ENCODE data around the gene RICTOR. TPM values are rescaled to one million over a fixed set of nuclear protein-coding genes. Genes with fewer than 3 reads are reported as not detected.

The RICTOR gene
- total and polyA plus RNA-seq, 2 donors (not counting 3 experiments of a cell fraction or from before 2014, with no cell fraction given) = 9.2 to 38.0 TPM

- CTCF ChIA-PET = interaction anchor here (0.9 to 1.3 kb wide), 2 partner anchors 83 to 379 kb away, joined by 3 to 6 read pairs; no protein-coding TSS in a partner anchor
- Histone ChIP-seq H3K36me3 (ENCODE audit: control insufficient read depth in 2 of 2, extremely low read depth in 1 of 2, insufficient read depth in 2 of 2, low read length in 2 of 2) (no peaks in the 10 kb centered on the region), H3K9ac (replicated peaks; ENCODE audit: extremely low read depth, insufficient read depth, low read length) (no peak overlapping the region), H3K4me3 (replicated peaks in 1 of 3; ENCODE audit: insufficient read depth in 1 of 3, low read depth in 1 of 3, low read length in 3 of 3) (no peak overlapping the region), H2AFZ (ENCODE audit: low read depth, low read length) (no peak overlapping the region), H3K9me1 (replicated peaks; ENCODE audit: control insufficient read depth, extremely low read depth, insufficient read depth, low read length) (no peaks in the 10 kb centered on the region), H3K9me3 (replicated peaks; ENCODE audit: control insufficient read depth, insufficient read depth, low read length) (no peaks in the 10 kb centered on the region), H3K27me3 (ENCODE audit: control insufficient read depth in 2 of 2, insufficient read depth in 2 of 2, low read length in 2 of 2) (no peaks in the 10 kb centered on the region), H3K4me1 (ENCODE audit: control insufficient read depth, extremely low read depth, insufficient read depth, low read length) (no peaks in the 10 kb centered on the region), H3K4me2 (ENCODE audit: insufficient read depth, low read length) (no peak overlapping the region), H4K20me1 (replicated peaks; ENCODE audit: control insufficient read depth, extremely low read depth, insufficient read depth, low read length) (no peaks in the 10 kb centered on the region), H3K79me2 (ENCODE audit: control insufficient read depth, insufficient read depth, low read length) (peaks cover 8% of the 10 kb centered on the region), H3K27ac (ENCODE audit: insufficient read depth, low read depth, low read length) (no peak overlapping the region)
- POLR2A ChIA-PET = no interaction called here
- TF ChIP-seq GATA2 (IDR thresholded peaks at IDR 0.05; ENCODE audit: insufficient read depth, insufficient read length, low read depth, low read length) (no peak), MYC (IDR thresholded peaks at IDR 0.05; ENCODE audit: low read depth, low read length) (no peak), JUN (IDR thresholded peaks at IDR 0.05; ENCODE audit: borderline replicate concordance, insufficient read depth, insufficient read length, low read depth) (no peak), FOS (IDR thresholded peaks at IDR 0.05; ENCODE audit: borderline replicate concordance, insufficient read depth, low read length) (no peak), POLR2AphosphoS5 (IDR thresholded peaks at IDR 0.05; ENCODE audit: insufficient read depth, low read depth, low read length) (no peak), EZH2 (IDR thresholded peaks at IDR 0.05; ENCODE audit: borderline replicate concordance, low read depth, low read length, severe bottlenecking) (no peak), POLR2A (IDR thresholded peaks at IDR 0.05; ENCODE audit: low read depth, low read length) (no peak)
- TF ChIP-seq, protein P1, sequence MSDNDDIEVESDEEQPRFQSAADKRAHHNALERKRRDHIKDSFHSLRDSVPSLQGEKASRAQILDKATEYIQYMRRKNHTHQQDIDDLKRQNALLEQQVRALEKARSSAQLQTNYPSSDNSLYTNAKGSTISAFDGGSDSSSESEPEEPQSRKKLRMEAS (IDR thresholded peaks at IDR 0.05; ENCODE audit: insufficient read depth, insufficient read length) = no peak
- TF ChIP-seq, protein P2, sequence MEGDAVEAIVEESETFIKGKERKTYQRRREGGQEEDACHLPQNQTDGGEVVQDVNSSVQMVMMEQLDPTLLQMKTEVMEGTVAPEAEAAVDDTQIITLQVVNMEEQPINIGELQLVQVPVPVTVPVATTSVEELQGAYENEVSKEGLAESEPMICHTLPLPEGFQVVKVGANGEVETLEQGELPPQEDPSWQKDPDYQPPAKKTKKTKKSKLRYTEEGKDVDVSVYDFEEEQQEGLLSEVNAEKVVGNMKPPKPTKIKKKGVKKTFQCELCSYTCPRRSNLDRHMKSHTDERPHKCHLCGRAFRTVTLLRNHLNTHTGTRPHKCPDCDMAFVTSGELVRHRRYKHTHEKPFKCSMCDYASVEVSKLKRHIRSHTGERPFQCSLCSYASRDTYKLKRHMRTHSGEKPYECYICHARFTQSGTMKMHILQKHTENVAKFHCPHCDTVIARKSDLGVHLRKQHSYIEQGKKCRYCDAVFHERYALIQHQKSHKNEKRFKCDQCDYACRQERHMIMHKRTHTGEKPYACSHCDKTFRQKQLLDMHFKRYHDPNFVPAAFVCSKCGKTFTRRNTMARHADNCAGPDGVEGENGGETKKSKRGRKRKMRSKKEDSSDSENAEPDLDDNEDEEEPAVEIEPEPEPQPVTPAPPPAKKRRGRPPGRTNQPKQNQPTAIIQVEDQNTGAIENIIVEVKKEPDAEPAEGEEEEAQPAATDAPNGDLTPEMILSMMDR (IDR thresholded peaks at IDR 0.05; ENCODE audit: extremely low read depth in 1 of 2, insufficient read depth in 1 of 2, low read depth in 1 of 2, low read length in 2 of 2) = no peak
- BruUV-seq (replicated peaks) = no TSS peak
- intact Hi-C loops (cut with micrococcal nuclease) = loop anchor here (10.0 kb wide), 2 partner anchors 367 to 577 kb away; partner anchors contain the start of gene C9
- DNase-seq (ENCODE audit: low read depth, low spot score) (no peak), FAIRE-seq (no peak)
- dilution Hi-C loops (cut with MboI; ENCODE audit: extremely low pct_ligation_motif_present, low sequenced_read_pairs) = no loop called here
Measured at GRCh38 chr5:38997591-38997990, 76.6 kb downstream of the RICTOR start.
